ENCODE data around the gene ARHGAP6.

DNA sequence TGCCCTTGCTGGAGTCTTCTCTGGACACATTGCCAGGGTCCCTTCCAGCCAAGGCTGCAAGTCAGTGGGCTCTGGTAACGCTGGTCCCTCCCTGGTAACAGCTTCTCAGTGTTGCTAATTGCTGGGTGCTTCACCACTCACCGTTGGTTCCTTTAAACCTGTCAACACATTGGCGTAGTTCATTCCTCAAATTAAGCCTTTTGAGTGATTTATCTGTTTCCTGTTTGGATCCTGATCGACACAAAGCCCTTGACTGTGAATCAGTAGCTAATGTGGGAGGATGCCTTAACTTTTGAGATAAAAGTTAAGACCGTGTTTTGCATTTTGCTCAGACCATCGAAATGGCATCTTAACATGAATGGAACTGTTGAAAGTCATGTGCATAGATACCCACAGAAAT lies 246.6 kb downstream of the ARHGAP6 start:
- TF ChIP-seq EZH2 (IDR thresholded peaks at IDR 0.05; ENCODE audit: low read depth, unreplicated experiment) (no peak), POLR2AphosphoS5 (IDR thresholded peaks at IDR 0.05; ENCODE audit: low read depth) (no peak), ZNF114 (CRISPR knock-in tag; IDR thresholded peaks at IDR 0.05) (no peak), JUNB (IDR thresholded peaks at IDR 0.05; ENCODE audit: unreplicated experiment) (no peak), EZH2phosphoT487 (IDR thresholded peaks at IDR 0.05; ENCODE audit: unreplicated experiment) (no peak), CREB1 (CRISPR knock-in tag; IDR thresholded peaks at IDR 0.05; ENCODE audit: low read depth) (no peak), STAT1 (IDR thresholded peaks at IDR 0.05; ENCODE audit: unreplicated experiment) (no peak)
- TF ChIP-seq, protein P1, sequence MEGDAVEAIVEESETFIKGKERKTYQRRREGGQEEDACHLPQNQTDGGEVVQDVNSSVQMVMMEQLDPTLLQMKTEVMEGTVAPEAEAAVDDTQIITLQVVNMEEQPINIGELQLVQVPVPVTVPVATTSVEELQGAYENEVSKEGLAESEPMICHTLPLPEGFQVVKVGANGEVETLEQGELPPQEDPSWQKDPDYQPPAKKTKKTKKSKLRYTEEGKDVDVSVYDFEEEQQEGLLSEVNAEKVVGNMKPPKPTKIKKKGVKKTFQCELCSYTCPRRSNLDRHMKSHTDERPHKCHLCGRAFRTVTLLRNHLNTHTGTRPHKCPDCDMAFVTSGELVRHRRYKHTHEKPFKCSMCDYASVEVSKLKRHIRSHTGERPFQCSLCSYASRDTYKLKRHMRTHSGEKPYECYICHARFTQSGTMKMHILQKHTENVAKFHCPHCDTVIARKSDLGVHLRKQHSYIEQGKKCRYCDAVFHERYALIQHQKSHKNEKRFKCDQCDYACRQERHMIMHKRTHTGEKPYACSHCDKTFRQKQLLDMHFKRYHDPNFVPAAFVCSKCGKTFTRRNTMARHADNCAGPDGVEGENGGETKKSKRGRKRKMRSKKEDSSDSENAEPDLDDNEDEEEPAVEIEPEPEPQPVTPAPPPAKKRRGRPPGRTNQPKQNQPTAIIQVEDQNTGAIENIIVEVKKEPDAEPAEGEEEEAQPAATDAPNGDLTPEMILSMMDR (conservative IDR thresholded peaks at IDR 0.05; ENCODE audit: low read depth in 2 of 2): no peak
- TF ChIP-seq, protein P2, sequence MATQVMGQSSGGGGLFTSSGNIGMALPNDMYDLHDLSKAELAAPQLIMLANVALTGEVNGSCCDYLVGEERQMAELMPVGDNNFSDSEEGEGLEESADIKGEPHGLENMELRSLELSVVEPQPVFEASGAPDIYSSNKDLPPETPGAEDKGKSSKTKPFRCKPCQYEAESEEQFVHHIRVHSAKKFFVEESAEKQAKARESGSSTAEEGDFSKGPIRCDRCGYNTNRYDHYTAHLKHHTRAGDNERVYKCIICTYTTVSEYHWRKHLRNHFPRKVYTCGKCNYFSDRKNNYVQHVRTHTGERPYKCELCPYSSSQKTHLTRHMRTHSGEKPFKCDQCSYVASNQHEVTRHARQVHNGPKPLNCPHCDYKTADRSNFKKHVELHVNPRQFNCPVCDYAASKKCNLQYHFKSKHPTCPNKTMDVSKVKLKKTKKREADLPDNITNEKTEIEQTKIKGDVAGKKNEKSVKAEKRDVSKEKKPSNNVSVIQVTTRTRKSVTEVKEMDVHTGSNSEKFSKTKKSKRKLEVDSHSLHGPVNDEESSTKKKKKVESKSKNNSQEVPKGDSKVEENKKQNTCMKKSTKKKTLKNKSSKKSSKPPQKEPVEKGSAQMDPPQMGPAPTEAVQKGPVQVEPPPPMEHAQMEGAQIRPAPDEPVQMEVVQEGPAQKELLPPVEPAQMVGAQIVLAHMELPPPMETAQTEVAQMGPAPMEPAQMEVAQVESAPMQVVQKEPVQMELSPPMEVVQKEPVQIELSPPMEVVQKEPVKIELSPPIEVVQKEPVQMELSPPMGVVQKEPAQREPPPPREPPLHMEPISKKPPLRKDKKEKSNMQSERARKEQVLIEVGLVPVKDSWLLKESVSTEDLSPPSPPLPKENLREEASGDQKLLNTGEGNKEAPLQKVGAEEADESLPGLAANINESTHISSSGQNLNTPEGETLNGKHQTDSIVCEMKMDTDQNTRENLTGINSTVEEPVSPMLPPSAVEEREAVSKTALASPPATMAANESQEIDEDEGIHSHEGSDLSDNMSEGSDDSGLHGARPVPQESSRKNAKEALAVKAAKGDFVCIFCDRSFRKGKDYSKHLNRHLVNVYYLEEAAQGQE (IDR thresholded peaks at IDR 0.05; ENCODE audit: unreplicated experiment): no peak
- TF ChIP-seq, protein P3, sequence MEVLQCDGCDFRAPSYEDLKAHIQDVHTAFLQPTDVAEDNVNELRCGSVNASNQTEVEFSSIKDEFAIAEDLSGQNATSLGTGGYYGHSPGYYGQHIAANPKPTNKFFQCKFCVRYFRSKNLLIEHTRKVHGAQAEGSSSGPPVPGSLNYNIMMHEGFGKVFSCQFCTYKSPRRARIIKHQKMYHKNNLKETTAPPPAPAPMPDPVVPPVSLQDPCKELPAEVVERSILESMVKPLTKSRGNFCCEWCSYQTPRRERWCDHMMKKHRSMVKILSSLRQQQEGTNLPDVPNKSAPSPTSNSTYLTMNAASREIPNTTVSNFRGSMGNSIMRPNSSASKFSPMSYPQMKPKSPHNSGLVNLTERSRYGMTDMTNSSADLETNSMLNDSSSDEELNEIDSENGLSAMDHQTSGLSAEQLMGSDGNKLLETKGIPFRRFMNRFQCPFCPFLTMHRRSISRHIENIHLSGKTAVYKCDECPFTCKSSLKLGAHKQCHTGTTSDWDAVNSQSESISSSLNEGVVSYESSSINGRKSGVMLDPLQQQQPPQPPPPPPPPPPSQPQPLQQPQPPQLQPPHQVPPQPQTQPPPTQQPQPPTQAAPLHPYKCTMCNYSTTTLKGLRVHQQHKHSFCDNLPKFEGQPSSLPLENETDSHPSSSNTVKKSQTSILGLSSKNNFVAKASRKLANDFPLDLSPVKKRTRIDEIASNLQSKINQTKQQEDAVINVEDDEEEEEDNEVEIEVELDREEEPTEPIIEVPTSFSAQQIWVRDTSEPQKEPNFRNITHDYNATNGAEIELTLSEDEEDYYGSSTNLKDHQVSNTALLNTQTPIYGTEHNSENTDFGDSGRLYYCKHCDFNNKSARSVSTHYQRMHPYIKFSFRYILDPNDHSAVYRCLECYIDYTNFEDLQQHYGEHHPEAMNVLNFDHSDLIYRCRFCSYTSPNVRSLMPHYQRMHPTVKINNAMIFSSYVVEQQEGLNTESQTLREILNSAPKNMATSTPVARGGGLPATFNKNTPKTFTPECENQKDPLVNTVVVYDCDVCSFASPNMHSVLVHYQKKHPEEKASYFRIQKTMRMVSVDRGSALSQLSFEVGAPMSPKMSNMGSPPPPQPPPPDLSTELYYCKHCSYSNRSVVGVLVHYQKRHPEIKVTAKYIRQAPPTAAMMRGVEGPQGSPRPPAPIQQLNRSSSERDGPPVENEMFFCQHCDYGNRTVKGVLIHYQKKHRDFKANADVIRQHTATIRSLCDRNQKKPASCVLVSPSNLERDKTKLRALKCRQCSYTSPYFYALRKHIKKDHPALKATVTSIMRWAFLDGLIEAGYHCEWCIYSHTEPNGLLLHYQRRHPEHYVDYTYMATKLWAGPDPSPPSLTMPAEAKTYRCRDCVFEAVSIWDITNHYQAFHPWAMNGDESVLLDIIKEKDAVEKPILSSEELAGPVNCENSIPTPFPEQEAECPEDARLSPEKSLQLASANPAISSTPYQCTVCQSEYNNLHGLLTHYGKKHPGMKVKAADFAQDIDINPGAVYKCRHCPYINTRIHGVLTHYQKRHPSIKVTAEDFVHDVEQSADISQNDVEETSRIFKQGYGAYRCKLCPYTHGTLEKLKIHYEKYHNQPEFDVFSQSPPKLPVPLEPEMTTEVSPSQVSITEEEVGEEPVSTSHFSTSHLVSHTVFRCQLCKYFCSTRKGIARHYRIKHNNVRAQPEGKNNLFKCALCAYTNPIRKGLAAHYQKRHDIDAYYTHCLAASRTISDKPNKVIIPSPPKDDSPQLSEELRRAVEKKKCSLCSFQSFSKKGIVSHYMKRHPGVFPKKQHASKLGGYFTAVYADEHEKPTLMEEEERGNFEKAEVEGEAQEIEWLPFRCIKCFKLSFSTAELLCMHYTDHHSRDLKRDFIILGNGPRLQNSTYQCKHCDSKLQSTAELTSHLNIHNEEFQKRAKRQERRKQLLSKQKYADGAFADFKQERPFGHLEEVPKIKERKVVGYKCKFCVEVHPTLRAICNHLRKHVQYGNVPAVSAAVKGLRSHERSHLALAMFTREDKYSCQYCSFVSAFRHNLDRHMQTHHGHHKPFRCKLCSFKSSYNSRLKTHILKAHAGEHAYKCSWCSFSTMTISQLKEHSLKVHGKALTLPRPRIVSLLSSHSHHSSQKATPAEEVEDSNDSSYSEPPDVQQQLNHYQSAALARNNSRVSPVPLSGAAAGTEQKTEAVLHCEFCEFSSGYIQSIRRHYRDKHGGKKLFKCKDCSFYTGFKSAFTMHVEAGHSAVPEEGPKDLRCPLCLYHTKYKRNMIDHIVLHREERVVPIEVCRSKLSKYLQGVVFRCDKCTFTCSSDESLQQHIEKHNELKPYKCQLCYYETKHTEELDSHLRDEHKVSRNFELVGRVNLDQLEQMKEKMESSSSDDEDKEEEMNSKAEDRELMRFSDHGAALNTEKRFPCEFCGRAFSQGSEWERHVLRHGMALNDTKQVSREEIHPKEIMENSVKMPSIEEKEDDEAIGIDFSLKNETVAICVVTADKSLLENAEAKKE (CRISPR knock-in tag; IDR thresholded peaks at IDR 0.05): no peak
